Stimulated activated CD4-positive, alpha-beta T cell treated with anti-CD3 and anti-CD28 coated beads, Interleukin-15, amount 100 ng/mL, for 1 hour (primary cell): Measurements from ENCODE around the gene NTN1.

Experiments used
- DNase-seq, 2 donors: peaks; one replicate each; pipeline ENCODE4 v3.0.0-alpha.2; 2020; ENCODE audit warnings: low read depth in 1 of 2, low spot score in 1 of 2

NTN1 gene

GRCh38 chr17:9004961-9005285 is 16.4 kb upstream of the NTN1 start:
- DNase-seq = no peak

- DNase-seq = no peak
These were observed 15.0 kb upstream of the NTN1 start for GRCh38 chr17:9006175-9006767.

- no peak for DNase-seq
These were observed 14.1 kb upstream of the NTN1 start for GRCh38 chr17:9007052-9007714.

- DNase-seq = no peak
These were observed 12.2 kb upstream of the NTN1 start for GRCh38 chr17:9009096-9009495.

- DNase-seq = no peak
These were observed 11.6 kb upstream of the NTN1 start for GRCh38 chr17:9009737-9010136.

- DNase-seq = no peak
These were observed 10.3 kb upstream of the NTN1 start for GRCh38 chr17:9011001-9011400.

- DNase-seq = no peak
These were observed 4.3 kb upstream of the NTN1 start for GRCh38 chr17:9016941-9017552.

GRCh38 chr17:9018726-9019125 is 2.6 kb upstream of the NTN1 start:
- no peak for DNase-seq

GRCh38 chr17:9020096-9020823 is 1.1 kb upstream of the NTN1 start:
- no peak for DNase-seq

GRCh38 chr17:9020824-9021157 is 519 bp upstream of the NTN1 start:
- no peak for DNase-seq

- no peak for DNase-seq
These were observed 772 bp downstream of the NTN1 start for GRCh38 chr17:9021992-9022572.

GRCh38 chr17:9022573-9023391 is 1.5 kb downstream of the NTN1 start:
- DNase-seq = no peak

- no peak for DNase-seq
These were observed 2.3 kb downstream of the NTN1 start for GRCh38 chr17:9023392-9024218.

- no peak for DNase-seq
These were observed 3.2 kb downstream of the NTN1 start for GRCh38 chr17:9024497-9024896.

GRCh38 chr17:9026741-9027140 is 5.4 kb downstream of the NTN1 start:
- no peak for DNase-seq

GRCh38 chr17:9028202-9028987 is 7.1 kb downstream of the NTN1 start:
- no peak for DNase-seq

GRCh38 chr17:9028988-9029570 is 7.8 kb downstream of the NTN1 start:
- no peak for DNase-seq

GRCh38 chr17:9032151-9032550 is 10.8 kb downstream of the NTN1 start:
- no peak for DNase-seq

GRCh38 chr17:9032583-9032982 is 11.3 kb downstream of the NTN1 start:
- no peak for DNase-seq
